EH (cell line): ENCODE data around the gene FAM20C.
A peak's percentile ranks its signal among the peaks of the same experiment; 100 is the strongest.

Experiments
- DNase-seq: peaks from one replicate; pipeline ENCODE4 v3.0.0-alpha.2; 2015; ENCODE audit warnings: low read depth

FAM20C gene

DNA sequence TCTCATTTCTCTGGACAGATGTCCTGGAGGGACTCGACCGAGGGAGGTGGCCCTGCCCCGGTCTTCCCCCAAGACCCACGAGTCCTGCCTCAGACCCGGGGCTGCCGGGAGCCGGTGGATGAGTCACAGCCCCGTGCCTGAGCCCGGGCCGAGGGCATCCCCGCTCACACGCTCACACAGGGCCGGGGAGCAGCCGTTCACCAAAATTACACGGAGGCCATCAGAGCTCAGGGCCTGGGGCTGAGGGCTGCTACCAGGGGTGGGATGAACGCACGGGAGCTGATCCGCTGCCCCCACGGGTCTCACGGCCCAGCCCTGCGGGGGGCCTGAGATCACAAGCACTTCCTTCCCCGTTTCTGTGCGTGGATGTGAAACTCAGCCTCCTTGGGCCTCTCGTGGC lies 17.5 kb downstream of the FAM20C start:
- no peak for DNase-seq

DNA sequence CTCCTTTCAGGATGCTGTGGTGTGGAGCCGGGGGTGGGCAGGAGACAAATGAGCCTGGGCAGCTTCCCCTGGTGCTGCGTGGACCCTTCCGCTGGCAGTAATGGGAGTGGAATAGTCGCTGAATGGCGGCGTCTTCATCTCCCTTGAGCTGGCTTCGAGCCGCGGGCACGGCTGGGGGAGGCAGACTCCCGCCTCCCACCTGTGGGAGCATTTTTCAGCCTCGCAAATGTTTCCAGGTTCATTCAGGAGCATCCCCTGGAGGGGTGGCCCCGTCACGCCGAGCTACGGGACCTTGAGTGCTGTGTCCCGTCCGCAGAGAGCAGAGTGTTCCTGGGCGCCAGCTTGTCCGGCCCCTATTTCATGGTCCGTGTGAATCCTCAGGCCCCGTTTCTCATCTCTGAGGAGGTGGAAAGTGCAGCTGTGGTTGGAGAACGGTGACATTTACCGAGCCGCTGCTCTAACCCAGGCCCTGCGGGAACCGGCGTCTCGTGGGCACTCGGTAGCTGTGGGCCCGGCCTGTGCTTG lies 18.1 kb downstream of the FAM20C start:
- no peak for DNase-seq

- DNase-seq: no peak
Observed at GRCh38 chr7:211033-211714, 18.8 kb downstream of the FAM20C start.

- DNase-seq: no peak
Observed at GRCh38 chr7:211715-212058, 19.3 kb downstream of the FAM20C start.

DNA sequence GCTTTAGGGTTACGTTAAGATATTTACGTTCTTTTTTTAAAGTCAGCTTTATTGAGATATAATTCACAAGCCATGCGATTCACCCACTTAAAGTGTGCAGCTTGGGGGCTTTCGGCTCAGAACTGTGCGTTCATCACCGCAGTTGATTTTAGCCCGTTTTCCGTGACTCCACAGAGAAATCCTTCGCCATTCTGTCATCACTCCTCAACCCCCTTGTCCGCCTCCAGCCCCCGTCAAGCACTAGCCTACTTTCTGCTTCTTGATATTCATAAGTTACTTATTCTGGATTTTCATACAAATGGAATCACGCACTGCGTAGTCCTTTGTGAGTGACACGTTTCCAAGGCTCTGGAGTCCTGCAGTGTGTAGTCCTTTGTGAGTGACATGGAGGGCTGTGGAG lies 20.4 kb downstream of the FAM20C start:
- DNase-seq: no peak

- DNase-seq: no peak
Observed at GRCh38 chr7:213324-213993, 21.1 kb downstream of the FAM20C start.

GRCh38 chr7:214410-215212 lies 22.2 kb downstream of the FAM20C start:
- peak; percentile 65 for DNase-seq

DNA sequence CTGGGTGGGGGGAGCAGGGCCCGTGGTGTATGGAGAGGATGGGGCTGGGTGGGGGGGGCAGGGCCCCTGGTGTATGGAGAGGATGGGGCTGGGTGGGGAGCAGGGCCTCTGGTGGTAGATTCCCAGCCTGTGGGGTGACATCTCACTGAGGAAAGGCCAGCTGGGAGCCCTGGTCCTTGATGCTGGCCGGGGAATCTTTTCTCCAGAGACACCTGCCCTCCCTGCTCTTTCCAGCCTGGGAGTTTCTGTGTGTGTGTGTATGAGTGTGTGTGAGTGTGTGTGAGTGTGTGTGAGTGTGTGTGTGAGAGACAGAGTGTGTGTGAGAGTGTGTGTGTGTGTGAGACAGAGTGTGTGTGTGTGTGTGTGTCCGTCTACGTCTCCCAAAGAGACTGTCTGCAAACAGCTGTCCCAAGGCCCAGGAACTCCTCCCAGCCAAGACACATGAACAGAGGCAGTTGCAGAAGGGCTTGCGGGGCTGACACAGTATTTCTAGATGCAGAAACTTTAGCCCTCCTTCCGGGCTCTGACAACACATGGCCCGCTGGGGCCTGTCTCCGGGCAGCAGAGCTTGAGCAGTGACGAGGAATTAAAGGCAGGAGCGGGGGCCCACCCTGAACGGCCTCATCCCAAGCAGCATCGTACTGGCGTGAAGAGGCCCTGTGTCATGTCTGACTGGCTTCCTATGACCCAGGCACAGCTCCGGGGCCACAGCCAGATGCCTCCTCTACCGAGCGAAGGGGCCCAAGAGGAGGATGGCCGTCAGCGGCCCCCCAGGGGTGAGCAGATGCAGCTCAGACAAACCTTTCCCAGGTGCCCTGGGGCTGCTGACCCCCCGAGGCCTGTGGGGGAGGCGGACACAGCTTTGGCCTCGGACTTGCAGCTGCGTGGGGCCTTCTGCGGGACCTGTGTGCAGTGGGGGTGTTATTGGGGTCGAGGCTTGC lies 24.3 kb downstream of the FAM20C start:
- no peak for DNase-seq

- no peak for DNase-seq
Observed at GRCh38 chr7:217781-218180, 25.4 kb downstream of the FAM20C start.

DNA sequence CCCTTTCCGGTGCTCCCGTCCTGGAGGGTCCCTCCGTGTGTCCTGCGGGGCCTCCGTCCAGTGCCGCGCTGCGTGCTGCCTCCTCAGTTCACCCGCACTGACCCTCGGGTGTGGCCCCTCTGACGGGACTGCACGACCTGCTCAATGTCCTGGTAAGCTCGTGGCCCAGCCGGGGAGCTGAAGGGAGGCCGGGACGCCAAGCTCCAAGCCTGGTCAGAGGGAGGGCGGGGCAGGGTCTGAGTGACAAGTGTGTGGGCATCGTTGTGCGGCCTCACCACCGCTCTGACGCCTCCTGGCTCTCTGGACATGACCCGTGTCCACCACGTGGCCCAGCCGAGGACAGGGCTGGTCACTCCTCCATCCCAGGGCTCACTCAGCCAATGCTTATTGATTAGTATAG lies 25.9 kb downstream of the FAM20C start:
- no peak for DNase-seq

GRCh38 chr7:218896-219580 lies 26.7 kb downstream of the FAM20C start:
- DNase-seq: no peak

DNA sequence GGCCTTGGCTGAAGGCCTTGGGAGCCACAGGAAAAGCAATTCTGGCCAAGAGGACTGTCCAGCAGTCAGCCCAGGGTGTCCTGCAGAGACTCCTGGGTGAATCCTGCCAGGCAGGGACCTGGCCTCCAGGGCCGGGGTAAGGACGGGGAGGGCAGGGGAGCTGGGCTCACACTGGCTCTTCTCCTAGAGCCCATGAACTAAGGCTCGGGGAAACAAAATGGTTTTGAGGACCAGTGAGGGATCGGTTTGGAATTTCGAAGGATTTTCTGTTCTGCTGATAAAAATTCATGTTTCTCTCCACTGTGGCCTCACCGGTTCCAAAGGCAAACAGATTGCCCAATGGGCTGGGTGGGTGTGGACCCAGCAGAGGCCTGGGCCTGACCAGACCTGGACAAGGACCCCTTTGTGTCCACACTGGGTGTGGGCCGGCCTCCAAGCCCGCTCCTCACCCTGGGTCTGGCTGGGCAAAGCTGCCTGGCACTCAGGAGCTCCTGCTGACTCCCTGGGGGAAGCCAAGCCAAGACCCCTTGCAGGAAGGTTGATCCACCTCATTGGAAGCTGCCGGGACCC lies 27.3 kb downstream of the FAM20C start:
- DNase-seq: no peak

GRCh38 chr7:220151-220841 lies 27.9 kb downstream of the FAM20C start:
- no peak for DNase-seq

- DNase-seq: no peak
Observed at GRCh38 chr7:221978-222715, 29.8 kb downstream of the FAM20C start.

DNA sequence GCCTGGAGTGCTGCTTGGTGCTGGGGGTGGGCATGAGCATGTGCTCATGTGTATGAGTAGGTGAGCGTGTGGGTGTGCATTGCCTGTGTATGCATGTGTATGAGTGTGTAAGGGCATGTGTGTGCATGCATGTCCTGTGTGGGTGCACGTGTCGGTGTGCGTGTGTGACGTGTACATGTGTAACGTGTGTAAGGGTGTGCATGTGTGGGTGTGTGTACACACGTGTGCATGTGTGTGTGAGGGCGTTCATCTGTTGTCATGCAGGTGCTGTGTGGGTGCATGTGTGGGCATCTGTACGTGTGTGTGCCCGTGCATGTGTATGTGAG lies 30.3 kb downstream of the FAM20C start:
- DNase-seq: no peak

- DNase-seq: no peak
Observed at GRCh38 chr7:223118-223800, 30.9 kb downstream of the FAM20C start.

DNA sequence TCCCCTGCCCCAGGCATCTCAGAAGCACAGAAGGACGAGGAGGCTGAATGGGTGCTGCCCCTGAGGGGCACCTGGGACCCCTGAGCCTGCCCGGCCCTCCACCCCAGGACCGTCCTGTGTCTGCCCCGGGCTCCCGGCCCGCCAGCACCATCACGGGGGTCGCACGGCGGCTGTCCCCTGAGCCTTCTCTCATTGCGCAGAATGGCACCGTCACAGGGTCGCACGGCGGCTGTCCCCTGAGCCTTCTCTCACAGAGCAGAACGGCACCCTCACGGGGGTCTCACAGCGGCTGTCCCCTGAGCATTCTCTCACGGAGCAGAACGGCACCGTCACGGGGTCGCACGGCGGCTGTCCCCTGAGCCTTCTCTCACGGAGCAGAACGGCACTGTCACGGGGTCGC lies 31.5 kb downstream of the FAM20C start:
- DNase-seq: no peak

DNA sequence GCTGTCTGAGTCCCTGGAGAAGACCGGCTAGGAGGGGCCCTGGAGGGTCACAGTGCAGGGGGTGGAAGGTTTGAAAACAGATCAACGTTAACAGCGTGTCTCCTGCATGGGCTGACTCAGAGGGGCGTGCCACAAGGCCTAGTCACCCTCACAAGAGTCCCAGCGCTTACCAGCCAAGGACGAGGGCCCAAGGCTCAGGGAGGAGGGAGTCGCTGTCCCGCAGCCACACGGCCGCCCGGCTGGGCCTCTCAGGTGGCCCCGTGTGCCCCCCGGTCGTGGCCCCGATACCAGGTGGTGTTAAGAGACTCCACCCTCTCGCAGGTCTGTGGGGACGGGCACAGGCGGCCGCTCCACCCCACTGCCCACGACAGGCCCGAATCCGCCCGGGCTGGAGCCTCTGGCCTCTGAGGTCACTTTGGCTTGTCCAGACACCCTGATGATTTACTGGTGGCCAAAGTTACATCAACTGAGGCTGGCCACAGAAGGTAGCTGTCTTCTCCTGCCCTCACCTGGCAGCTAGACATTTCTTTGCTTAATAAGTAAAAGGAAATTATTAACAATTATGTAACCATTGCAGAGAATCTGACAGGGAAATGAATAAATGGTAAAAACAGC lies 34.0 kb downstream of the FAM20C start:
- peak; percentile 80 for DNase-seq

- DNase-seq: no peak
Observed at GRCh38 chr7:227926-228325, 35.6 kb downstream of the FAM20C start.
